ENCODE measurements around the gene INCA1.

Gene INCA1

GRCh38 chr17:4971826-4972225, 25.5 kb downstream of the INCA1 start:
- no peak for DNase-seq (ENCODE audit: low read depth in 2 of 2)

- DNase-seq (ENCODE audit: low read depth in 2 of 2) = no peak
Measured at GRCh38 chr17:4970273-4970672, 27.0 kb downstream of the INCA1 start.

GRCh38 chr17:4969551-4970173, 27.7 kb downstream of the INCA1 start:
- DNase-seq (ENCODE audit: low read depth in 2 of 2) = peak in 1 of 2 donors; percentile 40

- DNase-seq (ENCODE audit: low read depth in 2 of 2) = peak in 1 of 2 donors; percentile 52
Measured at GRCh38 chr17:4969047-4969550, 28.2 kb downstream of the INCA1 start.

GRCh38 chr17:4968486-4969046, 28.8 kb downstream of the INCA1 start:
- DNase-seq (ENCODE audit: low read depth in 2 of 2) = no peak

GRCh38 chr17:4967539-4968485, 29.5 kb downstream of the INCA1 start, which contains the start of gene SPAG7:
SPAG7 (minus strand) TSS chr17:4967817; CDS start chr17:4967804, 13 bp downstream.
- DNase-seq (ENCODE audit: low read depth in 2 of 2) = peak; percentile 86 to 88

GRCh38 chr17:4966844-4967538, 30.3 kb downstream of the INCA1 start:
- DNase-seq (ENCODE audit: low read depth in 2 of 2) = peak; percentile 87

GRCh38 chr17:4965311-4965986, 31.9 kb downstream of the INCA1 start:
- DNase-seq (ENCODE audit: low read depth in 2 of 2) = no peak

- no peak for DNase-seq (ENCODE audit: low read depth in 2 of 2)
Measured at GRCh38 chr17:4960279-4960922, 36.9 kb downstream of the INCA1 start.

- no peak for DNase-seq (ENCODE audit: low read depth in 2 of 2)
Measured at GRCh38 chr17:4959261-4959965, 37.9 kb downstream of the INCA1 start.

GRCh38 chr17:4958102-4958501, 39.2 kb downstream of the INCA1 start:
- DNase-seq (ENCODE audit: low read depth in 2 of 2) = no peak

- no peak for DNase-seq (ENCODE audit: low read depth in 2 of 2)
Measured at GRCh38 chr17:4956493-4957061, 40.7 kb downstream of the INCA1 start.

GRCh38 chr17:4955091-4955490, 42.2 kb downstream of the INCA1 start:
- DNase-seq (ENCODE audit: low read depth in 2 of 2) = no peak

GRCh38 chr17:4953451-4953961, 43.8 kb downstream of the INCA1 start:
- DNase-seq (ENCODE audit: low read depth in 2 of 2) = no peak

- no peak for DNase-seq (ENCODE audit: low read depth in 2 of 2)
Measured at GRCh38 chr17:4951486-4951885, 45.8 kb downstream of the INCA1 start.

GRCh38 chr17:4950746-4951204, 46.5 kb downstream of the INCA1 start, which contains the start of gene ENO3:
ENO3 (plus strand) TSS chr17:4951119; CDS start chr17:4951830, 711 bp downstream.
- no peak for DNase-seq (ENCODE audit: low read depth in 2 of 2)

- no peak for DNase-seq (ENCODE audit: low read depth in 2 of 2)
Measured at GRCh38 chr17:4950075-4950745, 47.1 kb downstream of the INCA1 start.

- peak; percentile 64 to 75 for DNase-seq (ENCODE audit: low read depth in 2 of 2)
Measured at GRCh38 chr17:4949321-4950074, 47.8 kb downstream of the INCA1 start.

Measured in stimulated activated CD8-positive, alpha-beta memory T cell treated with anti-CD3 and anti-CD28 coated beads, Interleukin-15, amount 100 ng/mL, for 48 hours (primary cell).